ENCODE measurements around the gene ADGRB2.

ADGRB2 gene

DNA sequence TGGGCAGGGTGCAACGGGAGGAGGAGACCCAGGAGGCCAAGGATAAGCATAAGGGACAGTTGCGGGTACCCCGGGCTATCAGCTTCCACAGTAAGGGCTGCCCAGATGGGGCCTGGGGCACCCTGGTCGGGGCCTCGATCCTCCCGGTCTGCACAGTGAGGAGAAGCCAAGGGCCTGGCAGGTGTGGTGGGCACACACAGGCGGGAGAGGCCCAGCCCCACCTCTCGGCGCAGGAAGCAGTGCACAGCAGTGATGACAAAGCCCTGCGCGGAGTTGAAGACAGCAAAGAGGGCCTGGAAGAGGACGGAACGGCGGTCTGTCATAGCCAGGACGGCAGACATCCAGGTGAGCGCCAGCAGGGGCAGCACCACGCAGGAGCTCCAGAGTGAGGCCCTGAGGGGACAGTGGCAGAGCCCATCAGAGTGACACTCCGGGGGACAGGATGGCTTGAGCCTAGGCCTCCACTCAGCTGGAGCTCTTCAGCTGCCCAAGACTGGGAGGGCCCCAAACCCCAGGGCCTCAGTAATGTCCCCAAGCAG lies 31.3 kb downstream of the ADGRB2 start:
- H3K79me2 ChIP-seq (ENCODE audit: low read length) = no peaks in the 10 kb centered on the region
- H3K4me2 ChIP-seq (ENCODE audit: low read depth, low read length) = no peak overlapping the region
- no peak overlapping the region for H3K9ac ChIP-seq (ENCODE audit: low read length)
- H3F3A ChIP-seq (ENCODE audit: insufficient read depth, low read length) = no peaks in the 10 kb centered on the region
- no peaks in the 10 kb centered on the region for H3K36me3 ChIP-seq (replicated peaks; ENCODE audit: insufficient read depth, low read length)
- no peak overlapping the region for H3K4me3 ChIP-seq (ENCODE audit: low read length)
- no peak overlapping the region for H2AFZ ChIP-seq (ENCODE audit: low read length)
- H3K27me3 ChIP-seq (replicated peaks; ENCODE audit: insufficient read depth, low read length) = no peaks in the 10 kb centered on the region
- H3K9me2 ChIP-seq (replicated peaks; ENCODE audit: insufficient read depth, low read length) = no peaks in the 10 kb centered on the region
- H3K9me3 ChIP-seq (replicated peaks; ENCODE audit: insufficient read depth, low read length) = no peaks in the 10 kb centered on the region
- no peak for DNase-seq
- H3K4me1 ChIP-seq (ENCODE audit: low read length) = no peaks in the 10 kb centered on the region
- H3K27ac ChIP-seq (ENCODE audit: low read length) = no peak overlapping the region
- no peaks in the 10 kb centered on the region for H4K20me1 ChIP-seq (ENCODE audit: insufficient read depth, low read length)
- TF ChIP-seq EZH2 (optimal IDR thresholded peaks at IDR 0.05; ENCODE audit: low read depth, low read length) = no peak
- TF ChIP-seq, protein P1, sequence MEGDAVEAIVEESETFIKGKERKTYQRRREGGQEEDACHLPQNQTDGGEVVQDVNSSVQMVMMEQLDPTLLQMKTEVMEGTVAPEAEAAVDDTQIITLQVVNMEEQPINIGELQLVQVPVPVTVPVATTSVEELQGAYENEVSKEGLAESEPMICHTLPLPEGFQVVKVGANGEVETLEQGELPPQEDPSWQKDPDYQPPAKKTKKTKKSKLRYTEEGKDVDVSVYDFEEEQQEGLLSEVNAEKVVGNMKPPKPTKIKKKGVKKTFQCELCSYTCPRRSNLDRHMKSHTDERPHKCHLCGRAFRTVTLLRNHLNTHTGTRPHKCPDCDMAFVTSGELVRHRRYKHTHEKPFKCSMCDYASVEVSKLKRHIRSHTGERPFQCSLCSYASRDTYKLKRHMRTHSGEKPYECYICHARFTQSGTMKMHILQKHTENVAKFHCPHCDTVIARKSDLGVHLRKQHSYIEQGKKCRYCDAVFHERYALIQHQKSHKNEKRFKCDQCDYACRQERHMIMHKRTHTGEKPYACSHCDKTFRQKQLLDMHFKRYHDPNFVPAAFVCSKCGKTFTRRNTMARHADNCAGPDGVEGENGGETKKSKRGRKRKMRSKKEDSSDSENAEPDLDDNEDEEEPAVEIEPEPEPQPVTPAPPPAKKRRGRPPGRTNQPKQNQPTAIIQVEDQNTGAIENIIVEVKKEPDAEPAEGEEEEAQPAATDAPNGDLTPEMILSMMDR (IDR thresholded peaks at IDR 0.05; ENCODE audit: low read length) = no peak
- no peak for TF ChIP-seq EZH2phosphoT487 (IDR thresholded peaks at IDR 0.05; ENCODE audit: low read length)

DNA sequence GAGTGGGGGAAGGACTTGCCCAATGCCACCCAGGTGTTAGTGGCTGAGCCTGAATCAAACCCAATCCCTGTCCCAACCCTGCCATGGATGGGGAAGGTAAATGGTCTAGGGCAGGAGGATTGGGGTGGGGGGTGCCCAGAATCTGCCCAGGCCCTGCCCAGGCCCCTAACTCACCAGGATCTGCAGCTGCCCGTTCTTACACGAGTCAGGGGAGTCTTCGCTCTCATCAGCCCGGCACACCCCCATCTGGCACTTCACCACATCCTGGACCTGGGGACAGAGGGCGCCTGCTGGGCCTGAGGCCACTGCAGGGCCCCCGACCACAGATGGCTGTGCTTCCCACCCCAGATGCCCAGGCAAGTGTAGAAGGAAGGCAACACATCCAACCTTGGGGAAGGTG lies 31.8 kb downstream of the ADGRB2 start:
- Histone ChIP-seq H3K79me2 (ENCODE audit: low read length) (no peaks in the 10 kb centered on the region), H3K4me3 (ENCODE audit: low read length) (no peak overlapping the region), H3K27ac (ENCODE audit: low read length) (no peak overlapping the region), H3K4me2 (ENCODE audit: low read depth, low read length) (no peak overlapping the region), H3F3A (ENCODE audit: insufficient read depth, low read length) (no peaks in the 10 kb centered on the region), H3K9ac (ENCODE audit: low read length) (no peak overlapping the region), H4K20me1 (ENCODE audit: insufficient read depth, low read length) (no peaks in the 10 kb centered on the region), H3K9me3 (replicated peaks; ENCODE audit: insufficient read depth, low read length) (no peaks in the 10 kb centered on the region), H3K4me1 (ENCODE audit: low read length) (no peaks in the 10 kb centered on the region), H2AFZ (ENCODE audit: low read length) (no peak overlapping the region), H3K36me3 (replicated peaks; ENCODE audit: insufficient read depth, low read length) (no peaks in the 10 kb centered on the region), H3K27me3 (replicated peaks; ENCODE audit: insufficient read depth, low read length) (no peaks in the 10 kb centered on the region), H3K9me2 (replicated peaks; ENCODE audit: insufficient read depth, low read length) (no peaks in the 10 kb centered on the region)
- TF ChIP-seq EZH2 (optimal IDR thresholded peaks at IDR 0.05; ENCODE audit: low read depth, low read length) (no peak), EZH2phosphoT487 (IDR thresholded peaks at IDR 0.05; ENCODE audit: low read length) (no peak)
- TF ChIP-seq, protein P1 (IDR thresholded peaks at IDR 0.05; ENCODE audit: low read length) = no peak
- no peak for DNase-seq

DNA sequence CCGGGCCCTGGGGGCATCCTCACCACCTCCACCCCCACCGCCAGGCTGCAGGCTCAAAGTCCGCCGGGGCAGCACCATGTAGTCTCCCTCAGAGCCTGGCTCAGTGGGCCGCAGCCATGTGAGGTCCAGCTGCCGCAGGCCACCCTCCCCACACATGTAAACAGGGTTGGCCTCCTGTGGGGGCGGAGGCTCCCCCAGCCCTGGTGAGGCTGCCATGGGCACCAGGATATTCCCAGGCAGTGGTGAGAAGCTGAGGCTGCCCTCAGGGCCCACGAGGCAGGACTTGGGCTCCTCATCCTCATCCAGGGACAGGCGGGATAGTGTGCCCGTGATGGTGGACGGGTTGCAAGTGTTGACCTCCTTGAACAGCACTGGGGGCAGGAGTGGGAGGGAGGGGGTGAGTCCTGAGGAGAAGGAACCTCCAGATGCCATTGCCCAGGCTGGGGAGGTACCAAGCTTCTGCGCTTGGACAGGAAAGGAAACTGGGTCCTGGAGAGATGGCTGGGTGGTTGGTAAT lies 33.0 kb downstream of the ADGRB2 start:
- H3K4me1 ChIP-seq (ENCODE audit: low read length) = no peaks in the 10 kb centered on the region
- no peaks in the 10 kb centered on the region for H3K9me2 ChIP-seq (replicated peaks; ENCODE audit: insufficient read depth, low read length)
- H3K9me3 ChIP-seq (replicated peaks; ENCODE audit: insufficient read depth, low read length) = no peaks in the 10 kb centered on the region
- no peaks in the 10 kb centered on the region for H3K79me2 ChIP-seq (ENCODE audit: low read length)
- H3K4me3 ChIP-seq (ENCODE audit: low read length) = no peak overlapping the region
- no peak overlapping the region for H2AFZ ChIP-seq (ENCODE audit: low read length)
- H3K27ac ChIP-seq (ENCODE audit: low read length) = no peak overlapping the region
- H3F3A ChIP-seq (ENCODE audit: insufficient read depth, low read length) = no peaks in the 10 kb centered on the region
- TF ChIP-seq EZH2 (optimal IDR thresholded peaks at IDR 0.05; ENCODE audit: low read depth, low read length) (no peak), EZH2phosphoT487 (IDR thresholded peaks at IDR 0.05; ENCODE audit: low read length) (no peak)
- TF ChIP-seq, protein P1 (IDR thresholded peaks at IDR 0.05; ENCODE audit: low read length) = no peak
- no peak overlapping the region for H3K4me2 ChIP-seq (ENCODE audit: low read depth, low read length)
- H3K36me3 ChIP-seq (replicated peaks; ENCODE audit: insufficient read depth, low read length) = no peaks in the 10 kb centered on the region
- DNase-seq = no peak
- no peak overlapping the region for H3K9ac ChIP-seq (ENCODE audit: low read length)
- H4K20me1 ChIP-seq (ENCODE audit: insufficient read depth, low read length) = no peaks in the 10 kb centered on the region
- H3K27me3 ChIP-seq (replicated peaks; ENCODE audit: insufficient read depth, low read length) = no peaks in the 10 kb centered on the region

Measured in MM.1S (cell line).